ENCODE measurements around the gene KIF26B.
"Not testable (repeated sequence)": the region's sequence is repeated elsewhere in the genome, so short reads cannot be mapped to it uniquely, and the experiment has no call there.

Gene KIF26B

GRCh38 chr1:245332085-245332484, 177.3 kb downstream of the KIF26B start:
- TF ChIP-seq, protein P1, sequence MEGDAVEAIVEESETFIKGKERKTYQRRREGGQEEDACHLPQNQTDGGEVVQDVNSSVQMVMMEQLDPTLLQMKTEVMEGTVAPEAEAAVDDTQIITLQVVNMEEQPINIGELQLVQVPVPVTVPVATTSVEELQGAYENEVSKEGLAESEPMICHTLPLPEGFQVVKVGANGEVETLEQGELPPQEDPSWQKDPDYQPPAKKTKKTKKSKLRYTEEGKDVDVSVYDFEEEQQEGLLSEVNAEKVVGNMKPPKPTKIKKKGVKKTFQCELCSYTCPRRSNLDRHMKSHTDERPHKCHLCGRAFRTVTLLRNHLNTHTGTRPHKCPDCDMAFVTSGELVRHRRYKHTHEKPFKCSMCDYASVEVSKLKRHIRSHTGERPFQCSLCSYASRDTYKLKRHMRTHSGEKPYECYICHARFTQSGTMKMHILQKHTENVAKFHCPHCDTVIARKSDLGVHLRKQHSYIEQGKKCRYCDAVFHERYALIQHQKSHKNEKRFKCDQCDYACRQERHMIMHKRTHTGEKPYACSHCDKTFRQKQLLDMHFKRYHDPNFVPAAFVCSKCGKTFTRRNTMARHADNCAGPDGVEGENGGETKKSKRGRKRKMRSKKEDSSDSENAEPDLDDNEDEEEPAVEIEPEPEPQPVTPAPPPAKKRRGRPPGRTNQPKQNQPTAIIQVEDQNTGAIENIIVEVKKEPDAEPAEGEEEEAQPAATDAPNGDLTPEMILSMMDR (IDR thresholded peaks at IDR 0.05; ENCODE audit: low read depth, low read length, missing control alignments) = no peak
- DNase-seq (ENCODE audit: low read depth) = no peak
- in situ Hi-C loops (cut with HindIII; ENCODE audit: low sequenced_read_pairs) = no loop called here
- no peak overlapping the region for H3K4me3 ChIP-seq (ENCODE audit: low read depth, low read length)

- H3K4me3 ChIP-seq (ENCODE audit: low read depth, low read length) = no peak overlapping the region
- TF ChIP-seq, protein P1 (IDR thresholded peaks at IDR 0.05; ENCODE audit: low read depth, low read length, missing control alignments) = no peak
- in situ Hi-C loops (cut with HindIII; ENCODE audit: low sequenced_read_pairs) = no loop called here
- DNase-seq (ENCODE audit: low read depth) = no peak
Observed at GRCh38 chr1:245332513-245332912, 177.7 kb downstream of the KIF26B start.

DNA sequence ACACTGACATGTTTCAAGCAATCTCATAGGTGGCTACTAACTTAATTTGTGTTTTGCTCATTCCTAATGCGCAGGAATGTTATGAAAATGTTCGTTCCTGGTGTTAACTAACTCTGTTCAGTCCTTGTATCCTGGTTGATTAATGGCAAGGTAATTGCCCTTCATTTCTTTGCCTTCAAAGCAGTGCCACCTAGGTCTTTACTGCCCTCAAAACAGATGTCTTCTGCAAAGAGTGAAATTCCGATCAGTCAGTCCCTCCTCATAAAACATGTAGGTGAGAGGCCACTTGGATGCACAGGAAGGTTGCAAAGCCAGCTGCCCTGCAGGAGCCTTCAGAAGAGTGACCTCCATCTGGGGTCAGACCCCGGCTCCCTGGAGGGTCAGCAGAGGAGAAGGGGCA, 179.4 kb downstream of the KIF26B start:
- DNase-seq (ENCODE audit: low read depth) = no peak
- TF ChIP-seq, protein P1 (IDR thresholded peaks at IDR 0.05; ENCODE audit: low read depth, low read length, missing control alignments) = no peak
- in situ Hi-C loops (cut with HindIII; ENCODE audit: low sequenced_read_pairs) = no loop called here
- no peak overlapping the region for H3K4me3 ChIP-seq (ENCODE audit: low read depth, low read length)

DNA sequence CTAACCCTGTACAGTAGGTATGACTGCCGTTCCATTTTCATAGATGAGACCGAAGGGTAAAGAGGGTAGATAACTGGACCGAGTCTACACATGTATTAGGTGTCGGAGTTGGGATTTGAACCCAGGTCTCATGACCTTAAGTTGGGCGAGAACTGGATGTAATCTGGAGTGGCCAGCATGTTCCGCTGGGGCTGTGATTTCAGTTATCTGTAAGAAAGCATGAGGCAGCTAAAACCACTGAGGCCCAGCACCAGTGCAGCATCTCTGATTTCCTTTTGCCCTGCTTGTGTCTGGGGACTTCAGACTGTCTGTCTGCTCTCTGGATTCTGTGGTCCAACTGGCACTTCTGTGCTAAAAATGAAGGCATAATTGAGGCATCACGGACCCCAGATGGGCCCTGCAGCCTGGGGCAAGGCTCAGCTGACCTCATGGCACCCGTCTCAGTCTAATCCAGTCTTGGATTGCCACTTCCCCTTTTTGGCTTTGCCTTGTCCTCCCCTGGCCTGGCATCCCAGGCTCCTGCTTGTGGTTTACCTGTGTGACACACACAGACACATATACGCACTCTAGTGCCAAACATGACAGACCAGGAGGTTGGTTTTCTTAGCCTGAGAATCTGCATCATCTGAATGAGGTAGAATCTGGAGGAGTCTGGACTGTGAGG, 180.2 kb downstream of the KIF26B start:
- in situ Hi-C loops (cut with HindIII; ENCODE audit: low sequenced_read_pairs) = no loop called here
- no peak for DNase-seq (ENCODE audit: low read depth)
- no peak overlapping the region for H3K4me3 ChIP-seq (ENCODE audit: low read depth, low read length)
- TF ChIP-seq, protein P1 (IDR thresholded peaks at IDR 0.05; ENCODE audit: low read depth, low read length, missing control alignments) = no peak

GRCh38 chr1:245335684-245336083, 180.9 kb downstream of the KIF26B start:
- H3K4me3 ChIP-seq (ENCODE audit: low read depth, low read length); DNase-seq (ENCODE audit: low read depth); in situ Hi-C loops (cut with HindIII; ENCODE audit: low sequenced_read_pairs): not testable (repeated sequence)

DNA sequence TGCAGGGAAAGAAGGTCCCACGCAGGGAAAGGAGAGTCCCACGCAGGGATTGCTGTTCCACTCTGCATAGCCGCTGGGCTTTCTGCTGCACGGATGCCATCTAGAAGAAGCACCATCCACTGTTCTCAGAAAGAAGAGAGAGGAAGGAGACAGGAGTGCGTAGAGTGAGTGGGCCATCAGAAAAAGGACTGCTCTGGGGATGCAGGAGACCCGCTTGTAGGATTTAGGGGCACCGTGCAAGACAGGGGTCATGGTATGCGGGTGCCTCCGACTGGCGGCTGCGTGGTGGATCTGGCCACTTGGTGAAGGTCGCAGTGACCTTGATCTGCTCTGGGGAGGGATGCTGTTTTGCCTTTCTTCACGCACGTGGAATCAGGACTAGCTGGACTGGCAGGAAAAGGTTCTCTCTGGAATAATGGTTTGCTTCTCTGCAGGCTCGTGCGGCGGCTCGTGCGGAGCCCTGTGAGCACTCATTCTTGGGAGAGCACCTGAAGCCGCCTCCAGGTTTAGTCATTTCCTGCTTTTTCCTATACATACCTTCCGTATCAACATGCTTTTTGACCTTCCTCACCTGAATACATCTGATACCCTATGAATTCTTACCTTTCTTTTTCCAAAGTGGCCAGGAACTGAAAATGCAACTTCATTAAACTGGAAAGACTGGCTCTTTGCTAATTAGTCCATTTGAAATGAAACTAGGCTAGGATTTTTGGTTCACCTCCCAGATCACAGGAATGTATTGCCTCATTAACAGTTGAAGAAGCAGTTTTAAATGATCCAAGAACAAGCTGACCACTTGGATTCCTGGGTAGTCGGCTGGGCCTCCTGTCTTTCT, 181.6 kb downstream of the KIF26B start:
- in situ Hi-C loops (cut with HindIII; ENCODE audit: low sequenced_read_pairs) = no loop called here
- H3K4me3 ChIP-seq (ENCODE audit: low read depth, low read length) = no peak overlapping the region

DNA sequence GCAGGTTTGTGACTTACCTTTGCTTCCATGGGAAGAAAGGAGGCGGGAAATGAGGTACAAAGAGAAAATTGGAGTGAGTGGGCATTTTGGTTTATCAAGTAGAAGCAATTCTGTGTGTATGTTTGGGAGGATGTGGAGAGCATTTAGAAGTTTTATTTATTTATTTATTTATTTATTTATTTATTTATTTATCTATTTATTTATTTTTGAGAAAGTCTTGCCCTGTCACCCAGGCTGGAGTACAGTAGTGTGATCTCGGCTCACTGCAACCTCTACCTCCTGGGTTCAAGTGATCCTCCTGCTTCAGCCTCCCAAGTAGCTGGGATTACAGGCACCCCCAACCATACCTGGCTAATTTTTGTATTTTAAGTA, 182.2 kb downstream of the KIF26B start:
- in situ Hi-C loops (cut with HindIII; ENCODE audit: low sequenced_read_pairs); H3K4me3 ChIP-seq (ENCODE audit: low read depth, low read length); DNase-seq (ENCODE audit: low read depth): not testable (repeated sequence)

More for the DNA sequence above, 181.6 kb downstream of the KIF26B start:
- TF ChIP-seq, protein P1 (IDR thresholded peaks at IDR 0.05; ENCODE audit: low read depth, low read length, missing control alignments) = no peak
- no peak for DNase-seq (ENCODE audit: low read depth)

Data from astrocyte of the cerebellum (primary cell).